GM13976 (cell line): ENCODE data around the gene SPATA2L.
A peak's percentile ranks its signal among the peaks of the same experiment; 100 is the strongest.

ENCODE experiments used
- DNase-seq: peaks from one replicate; pipeline ENCODE4 v3.0.0; 2012; ENCODE audit warnings: low spot score
- CTCF ChIP-seq: IDR thresholded peaks from 2 replicates; pipeline ENCODE4 v1.5.1; 2012; ENCODE audit warnings: borderline replicate concordance, mild to moderate bottlenecking; ENCODE audit not compliant: insufficient read depth; ENCODE audit errors: extremely low read depth, missing control alignments, control extremely low read depth
- in situ Hi-C: fragments of 300-500 bp; cut with MboI; formaldehyde crosslinking; loops from one replicate; pipeline ENCODE4 v1.12.0; 2022; ENCODE audit warnings: low sequenced_read_pairs, mixed read lengths, inconsistent platforms; ENCODE audit not compliant: unreplicated experiment

SPATA2L gene

GRCh38 chr16:89712274-89712781 is 10.8 kb upstream of the SPATA2L start:
- no peak for DNase-seq
- no peak for TF ChIP-seq CTCF
- in situ Hi-C loops, result no loop called here

DNA sequence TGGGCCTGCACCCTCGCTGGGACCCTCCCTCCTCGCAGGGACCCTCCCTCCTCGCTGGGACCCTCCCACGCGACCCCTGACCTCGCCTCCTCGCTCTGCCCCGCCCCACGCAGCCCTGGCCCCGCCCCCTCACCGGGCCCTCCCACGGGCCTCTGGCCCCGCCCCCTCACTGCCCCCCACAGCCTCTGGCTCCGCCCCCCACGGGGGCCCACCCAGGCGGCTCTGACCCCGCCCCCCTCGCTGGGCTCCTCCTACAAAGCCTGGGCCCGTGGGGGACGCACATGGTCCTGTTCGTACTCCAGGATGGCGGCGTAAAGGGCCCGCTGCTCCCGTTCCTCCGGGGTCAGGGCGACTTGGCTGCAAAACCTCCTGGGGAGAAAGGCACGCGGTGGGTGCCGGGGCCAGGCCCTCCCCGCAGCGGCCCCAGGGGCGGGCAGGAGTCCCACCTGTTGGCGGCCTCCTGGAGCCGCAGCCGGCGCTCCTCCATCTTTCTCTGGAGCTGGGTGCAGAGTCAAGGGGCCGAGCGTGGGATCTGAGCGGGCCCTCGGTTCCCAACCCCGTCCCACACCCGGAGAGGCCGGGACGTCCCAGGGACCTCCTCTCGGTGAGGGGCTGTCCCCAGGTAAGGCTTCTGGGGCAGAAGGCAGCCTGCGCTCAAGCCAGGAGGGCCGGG is 10.2 kb upstream of the SPATA2L start:
- DNase-seq, result peak; percentile 97
- in situ Hi-C loops, result no loop called here

GRCh38 chr16:89710709-89711564 is 9.4 kb upstream of the SPATA2L start:
- in situ Hi-C loops, result no loop called here
- no peak for DNase-seq
- no peak for TF ChIP-seq CTCF

More for the DNA sequence above, 10.2 kb upstream of the SPATA2L start:
- TF ChIP-seq CTCF, result no peak

DNA sequence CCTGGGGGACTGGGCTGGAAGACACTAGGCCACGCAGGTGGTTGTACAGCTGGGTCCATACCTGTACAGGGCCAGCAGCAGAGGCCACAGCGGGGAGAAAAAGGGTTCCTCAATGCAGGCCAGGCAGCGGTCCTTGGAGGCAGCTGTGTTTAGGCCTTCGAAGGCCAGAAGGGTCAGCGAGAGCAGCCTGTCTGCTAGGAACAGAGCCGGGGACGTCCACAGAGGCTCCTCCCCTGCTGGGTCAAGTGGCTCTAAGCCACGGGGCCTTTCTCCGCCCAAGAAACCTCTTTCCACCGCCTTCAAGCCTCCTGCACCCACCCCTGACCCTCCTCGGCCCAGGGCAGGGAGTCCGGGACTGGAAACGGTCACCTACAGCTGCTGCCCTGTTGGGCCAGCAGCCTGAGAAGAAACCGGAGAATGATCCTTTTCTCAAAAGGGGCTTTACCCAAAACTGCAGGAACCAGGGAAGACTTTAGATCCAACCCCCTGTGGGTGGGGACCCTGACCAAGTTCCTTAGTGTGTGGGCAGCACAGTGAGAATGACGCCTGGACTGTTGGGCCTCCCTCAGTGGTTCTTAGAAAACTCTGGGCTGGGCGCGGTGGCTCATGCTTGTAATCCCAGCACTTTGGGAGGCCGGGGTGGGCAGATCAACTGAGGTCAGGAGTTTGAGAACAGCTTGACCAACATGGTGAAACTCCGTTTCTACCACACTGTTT is 8.4 kb upstream of the SPATA2L start:
- no peak for TF ChIP-seq CTCF
- no peak for DNase-seq
- in situ Hi-C loops, result no loop called here

DNA sequence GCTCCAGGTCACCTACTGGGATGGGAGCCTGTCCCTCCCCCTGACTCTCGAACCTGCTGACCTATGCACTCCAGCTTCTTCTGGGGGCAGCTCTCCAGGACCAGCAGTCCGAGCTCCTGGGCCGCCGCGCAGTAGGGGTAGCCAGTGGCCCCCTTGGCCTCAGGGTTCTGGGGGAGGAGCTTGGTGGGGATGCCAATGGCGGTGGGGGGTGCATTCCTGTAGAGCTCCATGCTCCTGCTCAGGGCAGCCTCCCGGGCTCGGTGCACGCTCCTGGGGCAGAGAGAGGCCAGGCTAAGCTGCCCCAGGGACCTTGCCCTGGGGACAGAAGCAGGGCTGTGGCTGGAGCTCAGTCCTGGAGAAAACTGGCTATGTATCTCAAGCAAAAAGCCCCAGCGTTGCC is 7.7 kb upstream of the SPATA2L start:
- DNase-seq, result no peak
- in situ Hi-C loops, result no loop called here
- no peak for TF ChIP-seq CTCF

DNA sequence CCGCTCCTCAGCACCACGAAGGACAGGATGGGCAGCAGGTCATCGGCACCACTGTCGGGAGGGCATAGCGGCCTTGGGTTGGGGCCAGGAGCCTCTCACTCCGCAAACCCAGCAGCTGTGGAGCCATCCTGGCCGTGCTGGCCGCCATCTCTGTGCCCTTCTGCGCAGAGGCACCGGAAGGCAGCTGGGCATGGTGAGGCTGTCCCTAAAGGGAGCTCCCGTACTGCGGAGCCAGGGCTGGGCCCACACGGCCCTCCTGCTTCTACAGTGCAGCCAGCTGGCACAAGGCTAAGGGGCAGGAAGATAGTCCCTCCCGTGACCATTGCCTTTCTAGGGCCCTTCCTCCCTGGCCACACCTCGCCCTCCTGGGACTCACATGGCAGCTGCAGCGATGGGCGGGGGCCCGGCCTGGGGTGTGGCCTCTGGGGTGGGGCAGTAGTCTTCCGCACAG is 7.0 kb upstream of the SPATA2L start:
- no peak for DNase-seq
- TF ChIP-seq CTCF, result no peak
- in situ Hi-C loops, result no loop called here
